ENCODE results near the gene RPS27L.

DNA sequence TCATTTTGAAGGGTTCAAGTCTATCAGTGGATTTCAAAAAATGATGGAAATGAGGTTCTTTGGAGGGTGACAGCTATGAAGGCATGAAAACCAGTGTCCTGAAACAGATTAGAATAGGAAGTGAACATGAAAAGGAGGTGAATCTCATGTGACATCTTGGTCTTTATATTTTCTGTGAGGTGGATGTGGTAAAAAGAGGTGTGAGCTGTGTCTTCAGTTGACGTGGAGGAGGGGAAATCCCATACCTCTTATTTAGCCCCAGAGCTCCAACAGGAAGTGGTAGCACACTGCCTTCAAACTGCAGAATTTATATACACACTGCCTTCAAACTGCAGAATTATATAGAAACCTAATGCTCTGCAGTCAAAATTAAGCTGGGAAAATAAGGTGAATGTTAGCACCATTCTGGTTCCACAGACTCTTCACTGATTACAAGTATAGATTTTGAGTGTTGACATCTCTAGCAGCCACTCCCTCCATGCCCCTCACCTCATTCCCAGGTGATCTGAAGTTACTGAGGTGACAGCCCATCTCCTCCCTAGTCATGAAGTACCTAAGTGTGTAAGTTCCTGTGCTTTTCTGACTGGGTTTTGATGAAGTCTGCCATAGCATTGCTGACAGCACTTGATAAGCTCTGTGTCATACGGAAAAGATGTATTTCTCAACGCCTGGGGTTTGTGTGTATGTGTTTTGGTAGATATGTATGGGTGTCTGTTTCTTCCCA, 34.8 kb upstream of the RPS27L start:
- peak; percentile 73 for TF ChIP-seq POLR2AphosphoS5 (IDR thresholded peaks at IDR 0.05; ENCODE audit: control insufficient read depth, insufficient read depth, low read depth, low read length)
- no peak for TF ChIP-seq ZNF639 (CRISPR knock-in tag; conservative IDR thresholded peaks at IDR 0.05 in 1 of 2, IDR thresholded peaks at IDR 0.05 in 1 of 2)
- TF ChIP-seq SP1 (CRISPR knock-in tag; IDR thresholded peaks at IDR 0.05), result no peak
- TF ChIP-seq ZBTB7A (IDR thresholded peaks at IDR 0.05; ENCODE audit: borderline replicate concordance, control insufficient read depth, low read depth, low read length), result no peak

Data from K562 (cell line).